Measurements from ENCODE around the gene NUTM2A. TPM values are rescaled to one million over a fixed set of nuclear protein-coding genes. Genes with fewer than 3 reads are reported as not detected.
"Not testable (repeated sequence)": the region's sequence is repeated elsewhere in the genome, so short reads cannot be mapped to it uniquely, and the experiment has no call there.

Gene NUTM2A
- polyA plus RNA-seq (2013, experiment 1 of 2; ENCODE audit: insufficient read length) = 0.66 TPM
- polyA plus RNA-seq (2013, experiment 2 of 2; ENCODE audit: insufficient read length) = 0.49 TPM

DNA sequence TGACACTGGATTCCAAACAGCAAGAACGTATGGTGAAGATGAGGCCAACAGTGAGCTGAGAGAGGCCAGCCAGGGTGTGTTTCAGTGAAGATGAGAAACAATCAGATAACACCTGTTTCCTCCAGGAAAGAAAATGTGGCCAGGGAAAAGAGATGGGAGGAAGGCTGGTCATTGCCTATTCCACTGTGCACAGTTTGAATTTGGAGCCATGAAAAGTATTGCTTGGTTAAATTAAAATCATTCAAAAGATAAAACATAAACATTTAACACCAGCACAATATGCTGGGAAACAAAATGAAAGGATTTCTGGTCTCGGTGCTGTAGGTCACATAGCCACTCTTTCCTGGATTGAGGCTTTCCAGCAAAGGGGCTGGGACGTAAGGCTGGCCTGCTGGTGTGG, at the start of gene NUTM2A:
Gene NUTM2A (plus strand): TSS at position 301 of the 400 bp plus-strand sequence. CDS start 383 bp downstream, outside the sequence.
- not testable (repeated sequence) for DNase-seq

- not testable (repeated sequence) for DNase-seq
Observed at GRCh38 chr10:87177587-87177986, 47.7 kb upstream of the NUTM2A start.

GRCh38 chr10:87184421-87184820, 40.8 kb upstream of the NUTM2A start:
- not testable (repeated sequence) for DNase-seq

DNA sequence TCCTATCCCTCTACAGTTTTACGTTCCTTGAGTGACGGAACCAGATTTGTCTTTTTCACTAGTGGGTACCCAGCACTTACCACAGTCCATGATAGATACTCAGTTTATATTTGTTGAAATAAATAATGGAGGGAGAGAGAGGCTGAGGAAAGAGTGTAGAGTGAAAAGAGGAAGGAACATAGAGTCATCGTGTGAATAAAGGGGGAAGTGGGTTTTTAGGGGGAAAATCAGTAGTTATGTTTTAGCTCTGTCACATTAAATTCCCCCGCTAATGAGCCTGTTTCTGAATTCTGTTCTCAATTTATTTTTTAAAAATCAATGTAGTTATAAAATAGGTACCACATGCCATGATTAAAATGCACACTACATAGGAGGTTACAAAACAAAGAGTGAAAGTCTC, 39.2 kb upstream of the NUTM2A start:
- not testable (repeated sequence) for DNase-seq

- DNase-seq = not testable (repeated sequence)
Observed at GRCh38 chr10:87187573-87187972, 37.7 kb upstream of the NUTM2A start.

- DNase-seq = not testable (repeated sequence)
Observed at GRCh38 chr10:87191841-87192240, 33.4 kb upstream of the NUTM2A start.

DNA sequence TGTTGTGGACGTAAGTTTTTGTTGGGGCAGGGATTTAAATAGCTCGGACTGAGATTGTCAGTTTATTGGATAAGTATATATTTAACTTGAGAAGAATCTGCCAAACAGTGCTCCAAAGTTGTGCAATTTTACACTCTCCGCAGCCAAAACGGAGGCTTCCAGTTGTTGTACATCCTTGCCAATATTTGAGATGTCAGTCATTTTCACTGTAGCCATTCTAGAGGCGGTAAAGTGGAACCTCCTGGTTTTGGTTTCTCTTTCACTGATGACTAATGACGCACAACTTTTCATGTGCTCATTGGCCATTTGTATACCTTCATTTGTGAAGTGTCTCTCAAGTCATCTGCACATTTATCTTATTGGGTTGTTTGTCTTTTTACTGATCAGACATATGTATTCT, 24.3 kb upstream of the NUTM2A start:
- peak; percentile 57 for DNase-seq

GRCh38 chr10:87204801-87205200, 20.4 kb upstream of the NUTM2A start:
- not testable (repeated sequence) for DNase-seq

DNA sequence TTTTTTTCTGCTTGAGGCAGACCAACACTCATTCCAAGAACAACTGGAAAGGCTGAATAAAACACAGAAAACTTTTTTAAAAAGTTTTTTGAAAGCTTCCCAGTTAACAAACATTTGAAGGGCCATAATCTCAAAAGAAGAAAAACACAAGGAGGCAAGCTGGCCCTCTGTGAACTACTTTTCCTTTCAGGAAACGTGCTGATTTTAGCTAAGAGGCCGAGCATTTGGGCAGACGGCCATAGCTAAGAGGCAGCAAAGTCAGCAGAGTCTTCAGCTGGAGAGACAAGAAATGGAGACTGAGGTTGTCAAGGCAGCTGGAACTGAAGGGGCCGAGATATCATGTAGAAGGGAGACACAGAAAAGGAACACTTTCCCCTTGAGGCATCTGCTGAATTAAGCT, 18.3 kb upstream of the NUTM2A start:
- not testable (repeated sequence) for DNase-seq

DNA sequence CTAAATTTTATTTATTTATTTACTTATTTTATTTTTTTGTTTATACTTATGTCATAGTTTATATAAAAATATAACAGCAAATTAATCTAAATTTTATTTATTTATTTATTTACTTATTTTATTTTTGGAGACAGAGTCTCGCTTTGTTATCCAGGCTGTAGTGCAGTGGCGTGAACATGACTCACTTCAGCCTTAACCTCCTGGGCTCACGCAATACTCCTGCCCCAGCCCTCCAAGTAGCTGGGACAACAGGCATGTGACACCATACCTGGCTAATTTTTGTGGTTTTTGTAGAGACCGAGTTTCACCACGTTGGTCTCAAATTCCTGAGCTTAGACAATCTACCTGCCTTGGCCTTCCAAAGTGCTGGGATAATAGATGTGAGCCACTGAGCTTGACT, 14.9 kb upstream of the NUTM2A start:
- DNase-seq = not testable (repeated sequence)

GRCh38 chr10:87211848-87212247, 13.4 kb upstream of the NUTM2A start:
- DNase-seq = peak; percentile 55

DNA sequence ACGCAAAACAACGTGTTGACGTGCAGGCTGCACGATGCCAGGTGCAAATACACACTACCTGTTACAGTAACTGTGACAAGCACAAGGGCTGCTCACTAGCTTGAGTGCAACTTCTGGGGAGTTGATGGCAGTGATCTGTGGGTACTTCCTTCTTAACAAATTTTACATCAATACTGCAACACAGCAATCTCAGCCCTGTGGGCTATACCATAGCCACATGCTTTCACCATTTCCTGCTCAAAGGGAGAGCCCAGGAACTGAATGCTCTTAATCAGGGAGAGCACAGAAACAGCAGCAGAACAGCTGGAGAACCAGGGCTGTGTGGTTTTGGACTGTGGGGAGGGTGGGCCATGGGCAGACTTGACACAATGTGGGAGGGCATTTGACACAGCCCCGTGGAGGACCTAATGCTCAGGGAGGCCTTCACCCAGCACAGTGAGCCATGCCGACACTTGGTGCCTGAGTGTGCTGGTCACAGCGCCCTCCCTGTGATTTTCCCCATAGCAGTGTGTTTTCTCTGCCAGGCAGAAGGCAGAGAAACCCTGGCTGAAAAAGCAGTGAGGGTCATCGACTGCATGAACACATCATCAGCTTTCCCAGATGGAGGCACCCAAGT, 12.0 kb upstream of the NUTM2A start:
- DNase-seq = not testable (repeated sequence)

GRCh38 chr10:87213806-87214205, 11.4 kb upstream of the NUTM2A start:
- not testable (repeated sequence) for DNase-seq

DNA sequence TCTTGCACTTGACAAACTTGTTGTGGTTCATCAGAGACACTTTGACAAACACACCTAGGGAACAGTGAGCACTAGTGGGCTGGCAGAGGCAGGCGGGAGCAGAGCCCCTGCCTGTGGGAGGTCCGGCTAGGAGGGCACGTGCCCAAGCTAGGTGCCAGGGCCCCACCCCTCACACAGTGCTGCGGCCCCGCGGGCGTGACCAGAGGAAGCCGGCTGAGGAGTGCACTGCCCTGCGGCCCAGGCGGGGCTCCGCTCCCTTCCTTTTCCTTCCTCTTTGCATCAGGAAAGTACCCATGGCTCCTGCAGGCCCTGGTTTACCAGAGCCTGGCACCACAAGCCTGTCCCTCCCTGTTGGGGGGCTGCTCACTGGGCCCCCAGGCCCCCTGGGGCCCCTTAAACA, 9.1 kb upstream of the NUTM2A start:
- not testable (repeated sequence) for DNase-seq

- DNase-seq = not testable (repeated sequence)
Observed at GRCh38 chr10:87219370-87219769, 5.9 kb upstream of the NUTM2A start.

- not testable (repeated sequence) for DNase-seq
Observed at GRCh38 chr10:87222789-87223188, 2.5 kb upstream of the NUTM2A start.

DNA sequence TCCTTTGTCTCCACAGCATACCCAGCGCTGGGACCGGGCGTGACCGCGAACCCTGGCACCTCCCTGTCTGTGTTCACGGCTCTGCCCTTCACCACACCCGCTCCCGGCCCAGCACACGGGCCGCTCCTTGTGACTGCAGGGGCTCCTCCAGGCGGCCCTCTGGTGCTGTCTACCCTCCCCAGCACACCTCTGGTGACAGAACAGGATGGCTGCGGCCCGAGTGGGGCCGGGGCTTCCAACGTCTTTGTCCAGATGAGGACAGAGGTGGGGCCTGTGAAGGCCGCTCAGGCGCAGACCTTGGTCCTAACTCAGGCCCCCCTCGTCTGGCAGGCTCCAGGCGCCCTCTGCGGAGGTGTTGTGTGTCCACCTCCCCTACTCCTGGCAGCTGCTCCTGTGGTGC, 3.0 kb downstream of the NUTM2A start:
- not testable (repeated sequence) for DNase-seq

GRCh38 chr10:87229211-87229610, 4.0 kb downstream of the NUTM2A start:
- not testable (repeated sequence) for DNase-seq

- DNase-seq = not testable (repeated sequence)
Observed at GRCh38 chr10:87234854-87235253, 9.6 kb downstream of the NUTM2A start.

- not testable (repeated sequence) for DNase-seq
Observed at GRCh38 chr10:87237244-87237643, 12.0 kb downstream of the NUTM2A start.

DNA sequence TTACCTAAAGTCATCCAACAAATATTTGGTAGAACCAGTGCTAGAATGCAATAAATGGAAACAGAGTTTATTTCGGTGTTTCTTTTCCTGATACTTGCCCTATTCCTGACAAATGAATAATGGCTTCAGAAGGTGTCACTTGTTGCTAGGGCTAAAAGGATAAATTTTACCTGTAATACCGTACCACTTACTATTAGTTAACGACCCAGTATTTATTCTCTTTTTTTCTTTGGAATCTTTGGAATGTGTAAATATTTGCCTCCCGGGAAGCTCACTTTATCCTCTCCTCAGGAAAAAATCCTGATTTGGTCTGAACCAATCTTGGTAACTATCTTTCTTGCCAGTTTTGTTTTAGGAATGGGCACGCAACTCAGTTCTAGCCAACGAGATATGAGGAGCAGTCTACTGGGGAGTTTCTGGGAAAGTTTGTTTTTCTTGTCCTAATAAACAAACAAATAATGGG, 14.1 kb downstream of the NUTM2A start:
- DNase-seq = not testable (repeated sequence)

GRCh38 chr10:87242192-87242591, 16.9 kb downstream of the NUTM2A start:
- DNase-seq = not testable (repeated sequence)

- DNase-seq = peak; percentile 1
Observed at GRCh38 chr10:87247335-87247734, 22.1 kb downstream of the NUTM2A start.

- peak; percentile 1 for DNase-seq
Observed at GRCh38 chr10:87248818-87249353, 23.6 kb downstream of the NUTM2A start.
